HG03045 (cell line): ENCODE data around the gene ERC2.
"Not testable (repeated sequence)": the region's sequence is repeated elsewhere in the genome, so short reads cannot be mapped to it uniquely, and the experiment has no call there.

ENCODE experiments used
- ATAC-seq: cut with Tn5 transposase; IDR thresholded peaks from one replicate; pipeline ENCODE4 v1.9.1; 2021; ENCODE audit warnings: mild to moderate bottlenecking, moderate library complexity; ENCODE audit not compliant: unreplicated experiment

The ERC2 gene

DNA sequence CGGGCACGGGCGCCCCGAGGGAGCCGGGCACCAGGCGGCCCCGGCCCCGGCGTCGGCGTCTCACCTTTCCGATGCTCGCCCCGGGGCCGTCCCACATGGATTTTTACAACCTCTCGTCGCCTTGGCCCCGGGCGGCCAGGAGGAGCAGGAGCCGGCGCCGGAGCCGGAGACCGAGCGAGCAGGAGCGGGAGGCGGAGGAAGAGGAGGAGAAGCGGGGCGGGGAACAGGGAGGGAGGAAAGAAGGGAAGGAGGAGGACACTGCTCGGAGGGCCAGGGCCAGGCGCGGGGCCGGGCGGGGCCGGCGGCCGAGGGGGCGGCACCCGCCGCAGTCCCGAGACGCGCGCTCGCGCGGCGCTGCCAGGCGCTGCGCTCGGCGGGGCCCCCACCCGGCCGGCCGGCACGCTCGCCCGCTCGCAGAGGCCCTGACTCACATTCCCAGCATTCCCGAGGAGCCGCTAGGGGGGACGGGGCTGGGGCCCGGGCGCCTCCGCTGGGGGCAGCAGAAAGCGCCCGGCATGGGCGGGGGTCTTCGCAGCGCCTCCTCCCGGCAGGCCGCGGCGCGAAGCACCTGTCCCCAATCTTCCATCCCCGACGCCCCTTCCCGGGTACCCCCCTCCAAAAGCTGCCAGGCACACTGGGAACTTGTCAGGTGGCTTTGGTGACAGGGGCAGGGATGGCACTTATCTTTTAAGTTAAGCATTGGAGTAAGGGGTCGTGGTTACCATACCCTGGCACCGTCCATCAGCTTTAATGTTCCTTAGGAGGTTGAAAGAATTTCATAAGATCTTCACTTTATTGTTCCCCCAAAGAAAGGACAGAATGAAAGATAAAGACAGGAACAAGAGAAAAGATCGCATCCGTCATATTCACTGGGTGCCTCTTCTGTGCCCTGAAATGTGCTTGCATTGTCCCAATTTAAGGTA is at the start of gene ERC2:
Gene ERC2, minus strand, starts transcription at position 284 of the 923 bp plus-strand sequence.
- no peak for ATAC-seq

DNA sequence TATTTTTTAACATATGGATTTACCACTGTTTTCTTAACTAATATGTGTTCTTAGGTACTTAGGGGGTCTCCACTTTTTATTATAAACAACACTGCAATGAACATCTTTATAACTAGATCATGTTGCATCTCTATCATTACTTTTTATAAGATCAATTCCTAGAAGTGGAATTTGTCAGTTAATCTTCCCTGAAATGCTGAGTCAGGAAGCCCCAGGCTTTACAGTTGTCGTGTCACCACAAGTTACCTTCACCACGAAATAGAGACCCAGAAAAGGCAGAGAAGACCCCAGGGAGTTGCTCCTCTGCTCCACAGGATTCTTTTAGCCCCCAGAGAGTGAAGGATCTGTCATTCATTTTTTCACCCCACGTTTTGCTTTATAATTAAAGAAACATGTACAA is 34.5 kb upstream of the ERC2 start:
- ATAC-seq = no peak

DNA sequence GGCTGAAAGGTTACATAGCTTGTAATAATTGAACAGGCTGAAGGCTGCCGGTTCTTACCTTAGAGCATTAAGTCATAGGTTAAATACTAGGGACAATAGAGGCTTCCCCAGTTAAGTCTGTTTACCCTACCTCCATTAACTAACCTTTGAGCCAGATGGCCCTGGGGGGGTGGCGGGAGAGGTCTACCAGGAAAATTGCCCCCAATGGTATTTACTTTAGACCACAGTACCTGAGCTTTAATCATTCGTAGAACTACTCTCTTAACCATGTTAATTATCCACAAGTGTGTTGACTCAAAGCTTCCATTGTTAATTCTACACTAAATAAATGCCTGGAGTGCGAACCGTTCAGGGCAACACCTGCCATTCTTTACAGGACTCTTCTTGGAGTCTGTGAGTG is 28.1 kb upstream of the ERC2 start:
- ATAC-seq = not testable (repeated sequence)

DNA sequence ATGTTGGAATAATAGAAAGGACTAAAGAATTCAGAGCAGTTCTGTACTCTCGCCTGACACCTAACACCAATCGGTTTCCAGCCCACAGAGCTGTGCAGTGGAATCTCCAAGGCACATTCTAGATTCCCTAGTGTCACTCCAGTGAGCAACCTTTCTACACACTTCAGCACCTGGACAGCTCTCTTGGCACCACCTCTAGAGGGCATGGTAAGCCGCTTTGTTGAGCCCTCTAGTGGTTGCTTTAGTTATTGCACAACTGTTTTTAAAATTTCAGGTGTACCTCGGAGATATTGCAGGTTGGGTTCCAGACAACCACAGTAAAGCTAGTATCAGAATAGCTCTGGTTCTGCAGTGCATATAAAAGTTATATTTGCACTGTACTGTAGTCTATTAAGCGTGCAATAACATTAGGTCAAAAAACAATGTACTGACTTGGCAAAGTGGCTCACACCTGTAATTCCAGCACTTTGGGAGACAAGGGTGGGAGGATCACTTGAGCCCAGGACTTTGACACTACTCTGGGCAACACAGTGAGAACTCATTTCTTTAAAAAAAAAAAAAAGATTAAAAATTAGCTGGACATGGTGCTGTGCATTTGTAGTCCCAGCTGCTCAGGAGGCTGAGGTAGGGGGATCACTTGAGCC is 26.5 kb upstream of the ERC2 start:
- ATAC-seq = peak; percentile 77

DNA sequence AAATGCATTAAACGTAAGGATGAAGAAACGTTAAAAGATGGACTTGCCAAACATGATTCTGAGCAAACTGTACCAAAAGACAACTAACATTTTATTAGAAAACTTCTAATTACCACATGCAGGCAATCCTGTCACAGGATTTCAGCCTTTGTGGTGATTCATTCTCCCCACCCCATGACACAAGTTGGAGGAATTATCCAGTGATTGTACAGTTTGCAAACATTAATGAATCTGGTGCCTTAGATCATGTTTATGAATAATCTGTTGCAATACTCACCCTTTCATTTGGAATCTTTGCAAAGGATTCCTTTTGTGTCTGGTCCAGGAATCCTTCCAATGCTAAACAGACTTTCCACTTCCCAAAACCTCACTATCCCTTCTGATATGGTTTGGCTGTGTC is 23.3 kb upstream of the ERC2 start:
- no peak for ATAC-seq

DNA sequence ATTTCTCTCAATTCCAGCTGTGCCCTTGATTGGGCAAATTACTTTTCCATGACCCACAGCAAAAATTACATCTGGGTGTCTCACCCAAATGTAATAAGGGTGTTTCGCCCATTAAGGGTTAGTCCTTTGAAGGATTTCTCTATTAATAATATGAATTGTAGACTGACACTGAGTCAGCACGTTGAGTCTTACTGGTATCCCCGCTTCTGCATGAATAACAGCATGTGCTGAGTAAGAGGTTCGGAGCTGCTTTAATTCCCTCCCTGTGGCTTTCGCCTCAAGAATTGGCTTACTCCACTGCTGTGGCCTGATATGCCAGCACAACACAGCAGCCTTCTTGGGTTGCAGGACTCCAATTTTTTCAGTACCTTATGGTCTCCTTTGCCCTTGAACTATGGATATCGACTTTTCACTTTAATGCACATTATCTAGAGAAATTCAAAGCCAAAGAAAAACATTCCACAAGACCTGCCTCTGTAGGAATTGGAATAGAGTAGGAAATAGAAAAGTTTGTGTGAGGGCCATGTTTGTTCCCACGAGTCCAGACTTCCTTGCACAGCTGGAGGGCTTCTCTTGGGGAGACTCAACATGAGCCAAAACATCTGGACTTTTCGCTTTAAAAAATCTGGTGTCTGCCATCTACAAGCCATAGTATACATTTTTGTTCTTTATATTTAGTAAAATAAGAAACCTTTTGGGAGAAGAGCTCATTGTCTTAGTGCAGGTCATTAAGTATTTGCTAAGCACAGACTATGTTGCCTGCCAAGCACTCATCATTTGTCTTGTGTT is 20.7 kb upstream of the ERC2 start:
- no peak for ATAC-seq

DNA sequence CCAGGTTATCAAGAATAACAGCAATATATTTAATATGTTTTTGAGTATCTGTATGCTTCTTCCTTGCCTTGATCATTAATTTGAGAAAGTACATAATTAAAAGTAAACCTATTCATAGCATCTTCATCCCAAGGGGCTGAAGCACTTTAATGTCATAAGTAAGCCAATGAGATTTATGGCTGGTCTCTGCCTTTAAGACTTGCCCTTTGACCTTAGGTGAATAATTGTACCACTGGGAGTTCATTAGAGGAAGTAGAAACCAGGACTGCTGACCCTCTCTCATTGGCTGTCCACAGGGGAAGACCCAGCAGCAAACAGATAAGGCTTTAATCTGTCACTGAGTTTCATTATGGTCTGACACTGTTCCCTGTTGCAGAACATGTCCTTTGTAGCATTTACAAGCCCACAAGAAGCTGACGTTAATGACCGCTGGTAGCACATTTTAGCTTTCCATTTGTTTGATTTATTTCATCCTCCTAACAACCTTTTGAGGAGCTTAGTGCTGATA is 16.3 kb upstream of the ERC2 start:
- ATAC-seq = no peak

DNA sequence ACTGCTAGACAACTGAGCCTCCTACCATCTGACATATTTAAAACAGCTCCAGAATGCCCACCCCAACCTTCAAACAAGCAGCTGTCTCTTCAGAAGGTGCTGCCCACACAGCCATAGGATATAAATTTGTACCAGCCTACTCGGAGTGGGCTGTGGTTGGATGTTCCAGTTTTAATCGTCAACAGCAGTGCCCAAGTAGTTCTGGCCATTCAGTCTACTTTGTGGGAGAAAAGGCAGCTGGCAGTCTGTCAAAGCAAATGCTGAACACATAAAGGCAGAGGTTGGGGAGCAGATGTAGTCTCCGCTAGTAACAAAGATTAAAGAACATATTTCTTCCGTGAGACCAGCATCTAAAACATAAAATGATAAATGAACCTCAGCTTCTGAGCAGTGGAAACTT is 15.9 kb upstream of the ERC2 start:
- no peak for ATAC-seq

DNA sequence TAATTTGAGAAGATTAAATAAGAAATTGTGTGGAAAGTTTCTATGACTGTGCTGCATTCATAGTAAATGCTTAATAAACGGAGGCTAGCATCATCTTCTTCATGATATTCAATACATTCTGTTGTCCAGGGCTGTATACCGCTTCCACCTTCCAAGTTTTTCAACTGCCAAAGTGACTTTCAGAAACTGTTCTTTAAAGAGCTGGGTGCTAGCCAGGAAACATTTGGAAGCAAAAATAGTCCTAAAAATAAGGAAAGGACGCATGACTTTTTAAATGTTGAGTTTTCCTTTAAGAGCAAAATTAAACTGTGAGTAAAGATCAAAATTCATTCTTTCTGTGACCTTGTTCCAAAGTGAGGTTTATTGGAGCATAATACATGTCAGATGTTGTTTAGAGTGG is 9.4 kb upstream of the ERC2 start:
- ATAC-seq = no peak

DNA sequence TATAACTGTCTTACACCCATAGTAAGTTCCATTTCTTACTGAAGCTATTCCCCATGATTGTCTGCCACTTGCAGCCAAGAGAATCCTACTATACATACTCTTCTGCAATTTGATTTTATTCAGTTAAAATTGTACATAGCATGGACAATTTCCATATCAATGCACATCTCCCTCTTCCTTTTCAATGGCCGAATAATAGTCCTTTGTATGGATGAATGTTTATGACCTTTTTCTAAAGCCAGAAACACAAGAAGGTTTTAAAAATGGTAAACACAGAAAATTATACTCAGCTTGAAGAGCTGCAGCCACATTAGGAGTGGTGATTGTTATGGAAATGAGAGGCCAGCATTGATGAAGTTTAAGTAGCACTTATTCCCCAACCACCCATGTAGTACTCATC is 8.5 kb upstream of the ERC2 start:
- no peak for ATAC-seq

DNA sequence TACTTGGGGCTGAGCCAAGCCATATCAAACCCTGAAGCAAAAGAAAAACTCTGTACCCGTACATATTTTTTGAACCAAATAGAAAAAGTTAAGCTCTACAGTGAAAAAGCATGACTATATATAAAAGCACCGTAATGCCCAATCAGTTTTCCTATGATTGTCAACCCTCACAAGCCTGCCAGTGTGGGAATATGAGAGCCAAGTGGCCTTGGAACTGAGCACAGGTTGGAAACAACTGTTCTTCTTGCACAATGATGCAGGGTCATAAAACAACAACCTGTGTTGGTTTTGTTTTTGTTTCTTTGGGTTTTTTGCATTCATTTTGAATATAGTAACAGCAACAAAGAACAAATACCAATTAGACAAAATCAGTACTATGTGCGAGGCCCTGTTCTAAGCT is 3.5 kb upstream of the ERC2 start:
- ATAC-seq = no peak

DNA sequence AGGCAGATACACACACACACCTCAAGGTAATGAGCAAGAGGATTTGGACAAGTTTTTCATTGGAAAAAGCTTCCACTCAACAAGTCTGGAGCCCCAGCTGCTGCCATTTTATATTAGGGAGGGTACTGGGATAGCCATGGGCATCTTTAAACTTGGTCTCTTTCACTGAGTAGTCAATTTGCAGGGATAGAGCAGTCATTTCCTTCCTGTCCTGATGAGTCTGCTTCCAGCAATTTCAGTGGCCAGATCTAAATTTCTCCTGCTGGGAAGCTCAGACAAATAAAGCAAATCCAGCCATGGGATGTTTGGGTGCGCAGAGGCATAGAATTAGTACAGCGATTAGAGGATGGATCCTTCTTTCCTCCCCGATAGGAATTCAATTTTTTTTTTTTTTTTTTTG is 874 bp upstream of the ERC2 start:
- no peak for ATAC-seq

DNA sequence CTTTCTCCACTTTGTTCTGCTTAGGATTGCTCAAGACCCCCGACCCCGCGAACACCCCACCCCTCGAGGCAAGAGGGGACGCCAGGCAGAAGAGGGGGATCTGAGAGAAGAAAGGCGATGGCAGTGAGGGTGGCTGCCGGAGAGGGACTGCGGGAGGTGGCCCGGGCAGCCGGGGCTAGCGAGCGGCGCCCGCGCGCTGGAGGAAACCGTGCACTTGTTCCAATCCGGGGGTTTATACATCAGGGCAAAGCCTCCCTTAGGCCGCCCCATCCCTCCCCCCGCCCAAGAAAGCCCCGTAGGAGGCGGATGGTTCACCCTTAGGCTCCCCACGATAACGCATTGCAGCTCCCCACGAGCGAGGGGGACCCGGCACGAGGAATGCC is 475 bp downstream of the ERC2 start:
- ATAC-seq = no peak

DNA sequence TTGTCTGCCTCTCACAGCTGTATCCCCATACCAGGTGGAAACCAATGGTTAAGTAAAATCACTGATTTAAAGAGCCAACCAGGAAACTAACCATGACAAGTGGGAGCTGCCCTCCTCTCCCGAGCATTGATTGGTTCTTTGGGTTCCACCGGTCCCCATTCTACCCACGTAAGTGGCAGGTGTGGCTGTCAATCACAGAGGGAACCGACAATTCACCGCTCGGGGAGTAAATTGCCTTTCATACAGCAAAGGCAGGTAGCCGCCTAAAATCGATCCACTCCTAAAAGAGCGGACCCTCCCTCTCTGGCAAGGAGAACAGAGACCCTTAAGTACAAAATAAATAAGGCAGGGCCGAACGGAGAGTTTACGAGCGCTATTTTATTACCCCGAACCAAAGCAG is 1.2 kb downstream of the ERC2 start:
- no peak for ATAC-seq

DNA sequence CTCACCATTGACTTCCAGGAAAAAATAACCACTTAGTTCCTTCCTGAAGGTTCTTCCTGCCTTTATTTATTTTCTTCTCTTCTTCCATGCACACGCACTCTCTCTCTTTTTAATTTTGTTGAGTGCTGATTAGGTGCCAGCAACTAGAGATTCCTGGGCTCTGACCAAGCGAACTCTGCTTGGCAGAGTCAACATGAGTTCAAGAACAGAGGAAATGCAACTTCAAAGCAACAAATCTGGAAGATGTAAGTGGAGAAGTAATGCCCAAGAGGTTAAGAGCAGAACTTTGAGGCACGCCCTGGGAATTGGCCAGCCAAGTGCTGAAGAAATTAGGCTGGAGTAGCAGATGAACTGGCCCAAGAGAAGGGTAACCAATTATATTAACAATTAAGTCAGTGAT is 8.5 kb downstream of the ERC2 start:
- no peak for ATAC-seq

DNA sequence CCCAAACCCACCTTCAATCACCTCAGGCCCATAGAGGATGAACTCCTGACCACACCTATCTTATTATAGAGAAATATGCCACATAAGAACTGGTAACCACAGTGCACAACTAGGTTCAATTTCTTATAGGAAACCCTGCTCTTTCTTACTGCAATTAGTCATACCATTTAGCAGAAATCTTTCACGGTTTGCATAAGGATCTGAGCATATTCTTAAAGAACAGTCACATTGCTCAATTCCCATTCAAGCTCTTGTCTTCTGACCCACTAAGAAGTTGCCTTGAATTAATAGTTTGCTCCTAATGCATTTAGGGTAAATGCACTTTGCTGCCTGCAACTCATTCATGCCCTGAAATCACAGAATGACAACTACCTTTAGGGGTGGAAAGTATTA is 9.2 kb downstream of the ERC2 start:
- no peak for ATAC-seq

DNA sequence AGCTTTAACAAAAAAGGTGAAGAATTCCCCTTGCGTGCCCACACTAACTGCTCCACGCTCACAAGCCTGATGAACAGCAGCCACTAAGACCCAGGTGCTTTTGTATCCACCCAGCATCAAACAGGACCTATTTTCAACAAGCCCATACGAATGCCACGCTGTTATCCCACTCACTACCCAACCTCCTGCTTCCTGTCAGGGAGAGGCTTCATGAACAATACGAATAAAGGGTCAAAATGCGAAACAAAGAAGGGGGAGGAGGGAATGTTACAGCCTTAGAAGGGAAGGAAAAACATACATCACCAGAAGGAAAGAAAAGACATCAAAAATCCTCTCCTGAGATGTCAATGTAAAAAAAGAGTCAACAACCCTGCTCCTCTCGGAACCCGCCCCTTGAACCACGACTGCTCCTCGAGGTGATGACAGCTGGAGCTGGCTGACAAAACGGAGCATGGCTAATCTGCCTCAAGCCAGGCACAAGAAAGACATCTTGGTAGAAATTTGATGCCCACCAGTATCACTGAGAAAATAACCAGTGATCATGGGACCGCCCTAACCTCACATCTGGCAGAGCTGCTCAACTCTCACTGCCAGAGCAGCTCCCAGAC is 9.7 kb downstream of the ERC2 start:
- no peak for ATAC-seq

DNA sequence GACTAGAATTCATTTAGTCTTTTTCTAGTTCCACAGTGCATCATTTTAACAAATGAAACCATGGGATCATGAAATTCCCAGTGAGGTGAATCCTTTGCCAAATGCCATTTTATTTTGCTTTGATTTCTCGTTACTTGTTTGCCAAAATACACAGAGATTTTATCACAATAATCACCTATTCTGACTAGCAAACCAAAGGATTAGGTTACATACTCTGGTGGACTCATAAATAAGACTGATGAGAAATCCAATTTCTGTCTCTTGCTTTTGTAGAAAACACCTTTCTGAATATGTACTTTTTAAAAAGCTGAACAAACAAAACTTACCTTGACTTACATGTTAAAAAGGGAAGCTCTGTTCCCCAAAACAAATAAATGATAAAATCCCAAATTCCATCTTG is 12.2 kb downstream of the ERC2 start:
- no peak for ATAC-seq

DNA sequence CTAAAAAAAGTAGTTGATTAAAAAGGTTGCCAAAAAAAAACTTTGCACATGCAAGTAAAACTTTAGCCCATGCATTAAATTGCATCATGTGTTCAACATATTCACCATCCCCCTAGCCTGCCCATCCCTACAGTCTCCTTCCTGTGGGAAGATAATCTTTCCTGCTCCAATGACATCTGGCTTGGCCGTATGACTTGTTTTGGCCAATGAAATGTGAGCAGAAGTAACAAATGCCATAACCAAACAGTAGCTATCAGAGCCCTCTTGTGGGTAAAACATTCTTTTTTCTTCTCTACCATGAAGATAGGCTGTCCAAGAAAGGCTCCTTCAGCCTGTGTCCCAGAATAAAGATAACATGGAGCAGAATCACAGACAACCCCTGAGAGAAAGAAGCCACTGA is 15.3 kb downstream of the ERC2 start:
- no peak for ATAC-seq

DNA sequence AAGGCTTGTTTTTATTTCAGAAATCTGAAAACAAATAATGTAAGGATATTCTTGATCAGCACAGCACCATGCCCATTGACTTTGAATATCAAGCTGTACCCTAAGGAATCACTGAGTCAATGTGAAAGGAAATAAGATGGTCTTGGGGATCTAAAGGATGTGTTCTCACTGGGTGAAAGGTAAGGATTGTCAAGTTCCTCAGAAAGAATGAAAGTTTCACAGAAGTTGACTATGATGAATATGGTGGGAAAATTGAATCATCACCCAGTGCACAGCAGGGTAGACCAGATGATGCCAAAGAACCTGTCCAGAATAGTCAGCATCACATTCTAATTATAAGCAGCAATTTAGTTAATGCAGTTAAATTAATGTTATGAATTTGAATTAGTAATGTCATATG is 16.2 kb downstream of the ERC2 start:
- ATAC-seq = no peak

DNA sequence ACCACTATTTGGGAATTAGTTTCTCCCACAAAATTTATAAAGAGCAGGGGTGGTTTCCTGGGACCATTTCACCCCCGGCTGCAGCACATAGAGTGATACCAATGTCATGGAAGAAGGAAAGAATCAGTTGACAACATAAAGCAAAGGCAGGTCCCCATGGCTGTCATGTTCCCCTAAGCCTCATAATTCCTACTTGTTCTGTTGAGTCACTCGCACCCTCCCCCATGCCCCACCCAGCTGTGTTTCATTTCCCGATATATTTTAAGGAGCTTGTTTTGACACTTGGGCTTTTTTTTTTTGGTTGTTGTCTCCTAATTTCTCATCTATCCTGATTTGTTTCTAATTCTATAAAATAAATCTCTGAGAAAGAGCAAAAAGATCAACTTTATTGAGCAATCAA is 24.9 kb downstream of the ERC2 start:
- ATAC-seq = no peak
